HepG2 (cell line): ENCODE measurements around the gene BTF3L4. TPM values are rescaled to one million over a fixed set of nuclear protein-coding genes. Genes with fewer than 3 reads are reported as not detected.

Experiments used
- CCDC6 ChIP-seq: sonication (generic); formaldehyde crosslinking; IDR thresholded peaks from 2 replicates; pipeline ENCODE4 v1.8.1; 2022; ENCODE audit warnings: mild to moderate bottlenecking, missing genetic modification reagents, moderate library complexity
- CREM ChIP-seq, 2 experiments: sonication (generic) in 1 of 2; formaldehyde crosslinking in 1 of 2; IDR thresholded peaks; 2 replicates each; pipeline versions ENCODE4 v1.4.0 to v1.6.1; 2016 to 2020; ENCODE audit warnings: antibody characterized with exemption in 1 of 2, mild to moderate bottlenecking in 1 of 2, missing genetic modification reagents in 1 of 2
- ETV5 ChIP-seq: IDR thresholded peaks from 2 replicates; pipeline ENCODE4 v1.6.1; 2018; ENCODE audit warnings: missing biosample characterization, missing genetic modification reagents, inconsistent platforms, borderline replicate concordance
- GATAD1 ChIP-seq: IDR thresholded peaks from 2 replicates; pipeline ENCODE4 v1.6.1; 2016; ENCODE audit warnings: missing genetic modification reagents, missing compliant biosample characterization
- HNRNPLL ChIP-seq: fragments of 200-400 bp; formaldehyde crosslinking; IDR thresholded peaks from 2 replicates; pipeline ENCODE4 v1.6.1; 2017; ENCODE audit warnings: mild to moderate bottlenecking, low read depth, low read length; ENCODE audit not compliant: poor library complexity, severe bottlenecking
- MEF2D ChIP-seq: sonication (generic); formaldehyde crosslinking; IDR thresholded peaks from 2 replicates; pipeline ENCODE4 v1.5.1; 2020; ENCODE audit warnings: mild to moderate bottlenecking, missing genetic modification reagents
- NFE2L1 ChIP-seq: sonication (generic); formaldehyde crosslinking; IDR thresholded peaks from 2 replicates; pipeline ENCODE4 v1.4.0; 2020; ENCODE audit warnings: missing genetic modification reagents, mild to moderate bottlenecking, borderline replicate concordance
- PCBP2 ChIP-seq: fragments of 200-400 bp; formaldehyde crosslinking; optimal IDR thresholded peaks from 2 replicates; pipeline ENCODE3; 2018; ENCODE audit warnings: low read length, low read depth; ENCODE audit not compliant: poor library complexity, severe bottlenecking
- PHF20 ChIP-seq: sonication (generic); formaldehyde crosslinking; IDR thresholded peaks from 2 replicates; pipeline ENCODE4 v1.5.0; 2020; ENCODE audit warnings: mild to moderate bottlenecking, missing genetic modification reagents
- SMAD3 ChIP-seq: sonication (generic); formaldehyde crosslinking; IDR thresholded peaks from 2 replicates; pipeline ENCODE4 v1.4.0; 2020; ENCODE audit warnings: missing genetic modification reagents
- SNAI1 ChIP-seq: sonication (generic); formaldehyde crosslinking; IDR thresholded peaks from 2 replicates; pipeline ENCODE4 v1.5.0; 2020; ENCODE audit warnings: mild to moderate bottlenecking, missing genetic modification reagents, borderline replicate concordance
- SRSF4 ChIP-seq: fragments of 200-400 bp; formaldehyde crosslinking; IDR thresholded peaks from one replicate; pipeline ENCODE4 v1.6.1; 2018; ENCODE audit warnings: mild to moderate bottlenecking, low read depth, low read length, moderate library complexity; ENCODE audit not compliant: poor library complexity, severe bottlenecking
- TEAD2 ChIP-seq: sonication (generic); formaldehyde crosslinking; IDR thresholded peaks from 2 replicates; pipeline ENCODE4 v1.9.0; 2021; ENCODE audit warnings: missing genetic modification reagents
- XBP1 ChIP-seq: sonication (generic); formaldehyde crosslinking; IDR thresholded peaks from 2 replicates; pipeline ENCODE4 v1.5.0; 2020; ENCODE audit warnings: missing genetic modification reagents
- YY1 ChIP-seq: IDR thresholded peaks from 2 replicates; pipeline ENCODE4 v1.6.1; 2011; ENCODE audit warnings: low read length, low read depth, moderate library complexity, mild to moderate bottlenecking; ENCODE audit not compliant: insufficient read depth, insufficient replicate concordance
- ZNF446 ChIP-seq: sonication (generic); formaldehyde crosslinking; IDR thresholded peaks from 2 replicates; pipeline ENCODE4 v1.5.0; 2020; ENCODE audit warnings: mild to moderate bottlenecking, missing genetic modification reagents
- ZNF562 ChIP-seq: sonication (generic); formaldehyde crosslinking; IDR thresholded peaks from 2 replicates; pipeline ENCODE4 v1.8.0; 2022; ENCODE audit warnings: missing genetic modification reagents, borderline replicate concordance
- polyA plus RNA-seq, 8 experiments: library from polyadenylated mRNA; depleted of rRNA in 3 of 8; stranded (reverse) in 7 of 8; unstranded in 1 of 8; fragments of >200 nt; fragmentation: Illumina TruSeq in 4 of 8; extraction: Trizol in 4 of 8; gene quantifications; 2 replicates each; pipeline versions ENCODE4 v1.2.1 to v1.2.3, GENCODE V29; 2011 to 2016; ENCODE audit warnings: low read depth in 4 of 8, missing spikeins in 1 of 8, mixed read lengths in 1 of 8; ENCODE audit not compliant: insufficient read depth in 1 of 8
- total RNA-seq, 5 experiments: library from RNA; depleted of rRNA; stranded (reverse); fragments of >200 nt; fragmentation: Illumina TruSeq; extraction: Trizol; gene quantifications; 2 replicates each; pipeline ENCODE4 v1.2.3, GENCODE V29; 2016; ENCODE audit warnings: low read depth in 1 of 5
- TF ChIP-seq, protein P1 (sequence below): sonication (generic); formaldehyde crosslinking; conservative IDR thresholded peaks from 2 replicates; pipeline ENCODE4 v1.4.0; 2020; ENCODE audit warnings: mild to moderate bottlenecking, missing genetic modification reagents, moderate library complexity
- TF ChIP-seq, protein P2 (sequence below): sonication (generic); formaldehyde crosslinking; IDR thresholded peaks from 2 replicates; pipeline ENCODE4 v1.4.0; 2020; ENCODE audit warnings: missing genetic modification reagents, mild to moderate bottlenecking, borderline replicate concordance
- TF ChIP-seq, protein P3 (sequence below): sonication (generic); formaldehyde crosslinking; IDR thresholded peaks from 2 replicates; pipeline ENCODE4 v1.4.0; 2020; ENCODE audit warnings: low read depth, mild to moderate bottlenecking, missing genetic modification reagents
- TF ChIP-seq, protein P4 (sequence below): sonication (generic); formaldehyde crosslinking; IDR thresholded peaks from 2 replicates; pipeline ENCODE4 v1.8.1; 2022; ENCODE audit warnings: mild to moderate bottlenecking, missing genetic modification reagents

The BTF3L4 gene
- total and polyA plus RNA-seq, 2 of the 13 experiments (the other 11 are each of a cell fraction or from before 2014, with no cell fraction given): 59.0 to 74.3 TPM

DNA sequence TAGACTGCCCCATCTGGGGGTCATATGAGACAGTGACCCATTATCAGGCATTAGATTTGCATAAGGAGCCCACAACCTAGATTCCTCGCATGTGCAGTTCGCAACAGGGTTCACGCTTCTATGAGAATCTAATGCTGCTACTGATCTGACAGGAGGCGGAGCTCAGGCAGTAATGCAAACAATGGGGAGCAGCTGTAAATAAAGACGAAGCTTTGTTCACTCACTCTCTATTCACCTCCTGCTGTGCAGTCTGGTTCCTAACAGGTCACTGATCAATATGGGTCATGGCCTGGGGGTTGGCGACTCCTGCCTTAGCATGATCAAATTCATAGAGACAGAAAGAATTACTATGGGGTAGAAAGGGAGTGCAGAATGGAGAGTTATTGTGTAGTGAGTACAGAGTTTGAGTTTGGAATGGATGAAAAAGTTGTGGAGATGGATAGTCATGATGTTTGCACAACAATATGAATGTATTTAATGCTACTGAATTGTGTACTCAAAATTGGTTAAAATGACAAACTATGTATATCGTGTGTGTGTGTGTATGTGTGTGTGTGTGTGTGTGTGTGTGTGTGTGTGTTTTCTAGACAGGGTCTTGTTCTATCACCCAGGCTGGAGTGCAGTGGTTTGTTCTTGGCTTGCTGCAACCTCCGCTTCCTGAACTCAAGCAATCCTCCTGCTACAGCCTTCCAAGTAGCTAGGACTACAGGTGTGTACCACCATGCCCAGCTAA lies 42.2 kb downstream of the BTF3L4 start (continued):
- TF ChIP-seq, protein P1, sequence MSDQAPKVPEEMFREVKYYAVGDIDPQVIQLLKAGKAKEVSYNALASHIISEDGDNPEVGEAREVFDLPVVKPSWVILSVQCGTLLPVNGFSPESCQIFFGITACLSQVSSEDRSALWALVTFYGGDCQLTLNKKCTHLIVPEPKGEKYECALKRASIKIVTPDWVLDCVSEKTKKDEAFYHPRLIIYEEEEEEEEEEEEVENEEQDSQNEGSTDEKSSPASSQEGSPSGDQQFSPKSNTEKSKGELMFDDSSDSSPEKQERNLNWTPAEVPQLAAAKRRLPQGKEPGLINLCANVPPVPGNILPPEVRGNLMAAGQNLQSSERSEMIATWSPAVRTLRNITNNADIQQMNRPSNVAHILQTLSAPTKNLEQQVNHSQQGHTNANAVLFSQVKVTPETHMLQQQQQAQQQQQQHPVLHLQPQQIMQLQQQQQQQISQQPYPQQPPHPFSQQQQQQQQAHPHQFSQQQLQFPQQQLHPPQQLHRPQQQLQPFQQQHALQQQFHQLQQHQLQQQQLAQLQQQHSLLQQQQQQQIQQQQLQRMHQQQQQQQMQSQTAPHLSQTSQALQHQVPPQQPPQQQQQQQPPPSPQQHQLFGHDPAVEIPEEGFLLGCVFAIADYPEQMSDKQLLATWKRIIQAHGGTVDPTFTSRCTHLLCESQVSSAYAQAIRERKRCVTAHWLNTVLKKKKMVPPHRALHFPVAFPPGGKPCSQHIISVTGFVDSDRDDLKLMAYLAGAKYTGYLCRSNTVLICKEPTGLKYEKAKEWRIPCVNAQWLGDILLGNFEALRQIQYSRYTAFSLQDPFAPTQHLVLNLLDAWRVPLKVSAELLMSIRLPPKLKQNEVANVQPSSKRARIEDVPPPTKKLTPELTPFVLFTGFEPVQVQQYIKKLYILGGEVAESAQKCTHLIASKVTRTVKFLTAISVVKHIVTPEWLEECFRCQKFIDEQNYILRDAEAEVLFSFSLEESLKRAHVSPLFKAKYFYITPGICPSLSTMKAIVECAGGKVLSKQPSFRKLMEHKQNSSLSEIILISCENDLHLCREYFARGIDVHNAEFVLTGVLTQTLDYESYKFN (CRISPR knock-in tag): peak; percentile 87
- TF ChIP-seq, protein P2, sequence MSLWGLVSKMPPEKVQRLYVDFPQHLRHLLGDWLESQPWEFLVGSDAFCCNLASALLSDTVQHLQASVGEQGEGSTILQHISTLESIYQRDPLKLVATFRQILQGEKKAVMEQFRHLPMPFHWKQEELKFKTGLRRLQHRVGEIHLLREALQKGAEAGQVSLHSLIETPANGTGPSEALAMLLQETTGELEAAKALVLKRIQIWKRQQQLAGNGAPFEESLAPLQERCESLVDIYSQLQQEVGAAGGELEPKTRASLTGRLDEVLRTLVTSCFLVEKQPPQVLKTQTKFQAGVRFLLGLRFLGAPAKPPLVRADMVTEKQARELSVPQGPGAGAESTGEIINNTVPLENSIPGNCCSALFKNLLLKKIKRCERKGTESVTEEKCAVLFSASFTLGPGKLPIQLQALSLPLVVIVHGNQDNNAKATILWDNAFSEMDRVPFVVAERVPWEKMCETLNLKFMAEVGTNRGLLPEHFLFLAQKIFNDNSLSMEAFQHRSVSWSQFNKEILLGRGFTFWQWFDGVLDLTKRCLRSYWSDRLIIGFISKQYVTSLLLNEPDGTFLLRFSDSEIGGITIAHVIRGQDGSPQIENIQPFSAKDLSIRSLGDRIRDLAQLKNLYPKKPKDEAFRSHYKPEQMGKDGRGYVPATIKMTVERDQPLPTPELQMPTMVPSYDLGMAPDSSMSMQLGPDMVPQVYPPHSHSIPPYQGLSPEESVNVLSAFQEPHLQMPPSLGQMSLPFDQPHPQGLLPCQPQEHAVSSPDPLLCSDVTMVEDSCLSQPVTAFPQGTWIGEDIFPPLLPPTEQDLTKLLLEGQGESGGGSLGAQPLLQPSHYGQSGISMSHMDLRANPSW: no peak
- no peak for TF ChIP-seq SRSF4
- TF ChIP-seq NFE2L1 (CRISPR knock-in tag): no peak
- peak; percentile 64 for TF ChIP-seq MEF2D
- peak; percentile 59; the same call in 1 of the 2 replicates for TF ChIP-seq ETV5
- no peak for TF ChIP-seq SNAI1 (CRISPR knock-in tag)
- TF ChIP-seq ZNF446: no peak
- peak; percentile 80; the same call in 1 of the 2 replicates for TF ChIP-seq SMAD3 (CRISPR knock-in tag)
- TF ChIP-seq PCBP2: no peak
- TF ChIP-seq ZNF562: no peak
- TF ChIP-seq GATAD1 (CRISPR knock-in tag): peak; percentile 46
- TF ChIP-seq, protein P3, sequence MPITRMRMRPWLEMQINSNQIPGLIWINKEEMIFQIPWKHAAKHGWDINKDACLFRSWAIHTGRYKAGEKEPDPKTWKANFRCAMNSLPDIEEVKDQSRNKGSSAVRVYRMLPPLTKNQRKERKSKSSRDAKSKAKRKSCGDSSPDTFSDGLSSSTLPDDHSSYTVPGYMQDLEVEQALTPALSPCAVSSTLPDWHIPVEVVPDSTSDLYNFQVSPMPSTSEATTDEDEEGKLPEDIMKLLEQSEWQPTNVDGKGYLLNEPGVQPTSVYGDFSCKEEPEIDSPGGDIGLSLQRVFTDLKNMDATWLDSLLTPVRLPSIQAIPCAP: no peak
- TF ChIP-seq TEAD2: no peak
- no peak for TF ChIP-seq HNRNPLL
- TF ChIP-seq PHF20 (CRISPR knock-in tag): no peak
- TF ChIP-seq YY1: no peak
- peak; percentile 63; the same call in 1 of the 2 replicates for TF ChIP-seq CREM (IDR thresholded peaks at IDR 0.05)
- TF ChIP-seq CREM (CRISPR knock-in tag; IDR thresholded peaks at IDR 0.05): no peak
- TF ChIP-seq, protein P4, sequence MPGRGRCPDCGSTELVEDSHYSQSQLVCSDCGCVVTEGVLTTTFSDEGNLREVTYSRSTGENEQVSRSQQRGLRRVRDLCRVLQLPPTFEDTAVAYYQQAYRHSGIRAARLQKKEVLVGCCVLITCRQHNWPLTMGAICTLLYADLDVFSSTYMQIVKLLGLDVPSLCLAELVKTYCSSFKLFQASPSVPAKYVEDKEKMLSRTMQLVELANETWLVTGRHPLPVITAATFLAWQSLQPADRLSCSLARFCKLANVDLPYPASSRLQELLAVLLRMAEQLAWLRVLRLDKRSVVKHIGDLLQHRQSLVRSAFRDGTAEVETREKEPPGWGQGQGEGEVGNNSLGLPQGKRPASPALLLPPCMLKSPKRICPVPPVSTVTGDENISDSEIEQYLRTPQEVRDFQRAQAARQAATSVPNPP (CRISPR knock-in tag): no peak
- TF ChIP-seq CCDC6 (CRISPR knock-in tag): no peak
- no peak for TF ChIP-seq XBP1 (CRISPR knock-in tag)
